HFFc6 (cell line): Measurements from ENCODE around the gene RNLS. TPM values are rescaled to one million over a fixed set of nuclear protein-coding genes. Genes with fewer than 3 reads are reported as not detected.

Experiments
- DNase-seq: peaks from one replicate; pipeline ENCODE4 v3.0.0-alpha.2; 2018
- H3K27ac Mint-ChIP-seq: 2 replicates; pipeline ENCODE4 v1.8.0; 2020; ENCODE audit warnings: mild to moderate bottlenecking, mixed read lengths
- H3K27me3 Mint-ChIP-seq: 2 replicates; pipeline ENCODE4 v1.8.0; 2021; ENCODE audit warnings: mild to moderate bottlenecking, moderate library complexity, mixed read lengths; ENCODE audit not compliant: insufficient read depth
- H3K36me3 Mint-ChIP-seq: 2 replicates; pipeline ENCODE4 v1.8.0; 2021; ENCODE audit warnings: low read depth, mixed read lengths
- H3K4me1 Mint-ChIP-seq: 2 replicates; pipeline ENCODE4 v1.8.0; 2020; ENCODE audit warnings: low read depth, mixed read lengths
- H3K4me3 Mint-ChIP-seq: 2 replicates; pipeline ENCODE4 v1.8.0; 2020; ENCODE audit warnings: mild to moderate bottlenecking, moderate library complexity, mixed read lengths
- H3K9me3 Mint-ChIP-seq: 2 replicates; pipeline ENCODE4 v1.8.0; 2020; ENCODE audit warnings: mild to moderate bottlenecking, mixed read lengths
- total RNA-seq, 6 experiments: library from RNA; stranded (reverse); fragmentation: NEBNext Ultra II Directional; extraction: Animal tissue kit (Norgen Biotek cat#: 25700); gene quantifications; 2 replicates in 1 of 6; 3 replicates in 5 of 6; pipeline ENCODE4 v1.2.3, GENCODE V29; 2021
- TF ChIP-seq, protein P1 (sequence below): fragments of 200-600 bp; sonication (generic); IDR thresholded peaks from 2 replicates; pipeline ENCODE4 v1.5.0; 2021; ENCODE audit warnings: antibody characterized with exemption, mild to moderate bottlenecking

RNLS gene
- total RNA-seq, 6 experiments from 2014 or later: 1.8 to 3.1 (median 2.4) TPM

DNA sequence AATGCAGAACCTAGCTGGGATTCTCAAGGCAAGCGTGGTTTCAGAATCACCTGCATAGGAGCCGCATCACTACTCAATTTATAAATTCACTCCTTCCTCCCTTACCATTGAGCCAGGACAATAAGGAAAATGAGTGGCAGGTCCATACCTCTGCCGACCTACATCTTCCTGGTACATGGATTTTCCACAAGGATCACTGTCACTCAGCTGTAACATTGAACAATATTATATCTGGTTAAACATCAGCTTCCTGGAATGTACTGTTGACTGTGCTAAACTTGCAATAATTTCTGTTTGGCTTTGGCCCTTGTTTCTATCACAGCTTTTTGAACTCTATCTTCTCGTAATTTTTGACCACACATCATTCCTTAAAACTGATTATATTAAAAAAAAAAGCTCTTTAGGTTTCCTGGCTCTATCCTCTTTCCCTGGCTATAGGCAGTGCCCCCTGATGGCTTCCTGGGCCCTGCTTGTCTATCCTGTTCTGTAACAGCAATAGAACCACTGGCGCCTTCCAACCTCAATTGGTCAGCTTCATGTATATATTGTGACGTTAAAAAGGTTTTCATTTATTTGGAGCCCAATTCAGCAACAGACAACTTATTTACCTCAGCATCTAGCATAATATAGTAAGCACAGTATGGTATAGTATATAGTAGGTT lies 59.2 kb downstream of the RNLS start:
- peaks cover 3% of the 10 kb centered on the region for H3K27me3 Mint-ChIP-seq
- no peak overlapping the region for H3K27ac Mint-ChIP-seq
- no peak for DNase-seq
- no peak overlapping the region for H3K4me3 Mint-ChIP-seq
- H3K4me1 Mint-ChIP-seq: peaks cover 22% of the 10 kb centered on the region
- no peaks in the 10 kb centered on the region for H3K36me3 Mint-ChIP-seq
- TF ChIP-seq, protein P1, sequence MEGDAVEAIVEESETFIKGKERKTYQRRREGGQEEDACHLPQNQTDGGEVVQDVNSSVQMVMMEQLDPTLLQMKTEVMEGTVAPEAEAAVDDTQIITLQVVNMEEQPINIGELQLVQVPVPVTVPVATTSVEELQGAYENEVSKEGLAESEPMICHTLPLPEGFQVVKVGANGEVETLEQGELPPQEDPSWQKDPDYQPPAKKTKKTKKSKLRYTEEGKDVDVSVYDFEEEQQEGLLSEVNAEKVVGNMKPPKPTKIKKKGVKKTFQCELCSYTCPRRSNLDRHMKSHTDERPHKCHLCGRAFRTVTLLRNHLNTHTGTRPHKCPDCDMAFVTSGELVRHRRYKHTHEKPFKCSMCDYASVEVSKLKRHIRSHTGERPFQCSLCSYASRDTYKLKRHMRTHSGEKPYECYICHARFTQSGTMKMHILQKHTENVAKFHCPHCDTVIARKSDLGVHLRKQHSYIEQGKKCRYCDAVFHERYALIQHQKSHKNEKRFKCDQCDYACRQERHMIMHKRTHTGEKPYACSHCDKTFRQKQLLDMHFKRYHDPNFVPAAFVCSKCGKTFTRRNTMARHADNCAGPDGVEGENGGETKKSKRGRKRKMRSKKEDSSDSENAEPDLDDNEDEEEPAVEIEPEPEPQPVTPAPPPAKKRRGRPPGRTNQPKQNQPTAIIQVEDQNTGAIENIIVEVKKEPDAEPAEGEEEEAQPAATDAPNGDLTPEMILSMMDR: no peak
- H3K9me3 Mint-ChIP-seq: no peaks in the 10 kb centered on the region

DNA sequence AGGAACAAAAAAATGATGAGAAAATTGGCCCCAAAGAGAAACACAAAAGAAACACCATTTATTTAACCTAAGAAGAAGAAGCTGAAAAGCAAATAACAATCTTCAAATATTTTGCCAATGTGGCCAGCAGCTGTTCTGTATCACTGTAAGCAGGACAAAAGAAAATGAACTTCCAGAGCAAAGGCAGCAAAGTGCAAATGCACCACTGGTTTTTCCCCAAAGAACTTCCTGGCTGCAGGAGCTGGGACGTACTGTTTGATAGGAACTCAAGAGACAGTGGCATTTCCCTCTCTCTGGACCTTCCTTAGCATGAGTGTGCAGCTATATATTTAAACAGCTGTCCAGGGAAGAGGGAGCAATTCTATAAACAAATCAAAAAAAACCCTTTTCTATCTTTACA lies 60.4 kb downstream of the RNLS start:
- no peak overlapping the region for H3K27ac Mint-ChIP-seq

DNA sequence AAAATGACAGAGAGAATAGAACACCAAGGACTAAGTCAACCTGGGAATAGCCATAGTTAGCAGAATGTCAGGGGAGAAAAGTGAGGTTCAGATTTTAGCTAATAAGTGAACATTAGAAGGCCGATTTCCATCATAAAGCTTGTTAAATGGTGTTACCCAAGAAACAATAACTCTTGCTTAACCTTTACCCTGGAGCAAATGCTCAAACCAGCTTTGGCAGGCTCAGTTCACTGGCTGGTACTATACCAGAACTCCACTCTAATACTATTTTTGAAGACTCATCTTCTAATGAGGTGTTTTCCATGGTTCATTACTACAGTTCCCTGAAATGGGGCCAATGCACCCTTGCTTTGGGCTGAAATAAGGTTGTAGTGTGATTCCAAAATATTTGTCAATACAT lies 61.3 kb downstream of the RNLS start:
- Mint-ChIP-seq H3K4me3 (no peak overlapping the region), H3K27ac (no peak overlapping the region), H3K9me3 (no peaks in the 10 kb centered on the region), H3K4me1 (peaks cover 10% of the 10 kb centered on the region), H3K36me3 (no peaks in the 10 kb centered on the region), H3K27me3 (peaks cover 3% of the 10 kb centered on the region)
- no peak for DNase-seq
- TF ChIP-seq, protein P1: no peak

More for the DNA sequence above, 60.4 kb downstream of the RNLS start:
- Mint-ChIP-seq H3K4me1 (peaks cover 13% of the 10 kb centered on the region), H3K27me3 (peaks cover 3% of the 10 kb centered on the region), H3K9me3 (no peaks in the 10 kb centered on the region), H3K36me3 (no peaks in the 10 kb centered on the region), H3K4me3 (no peak overlapping the region)
- TF ChIP-seq, protein P1: no peak
- no peak for DNase-seq

DNA sequence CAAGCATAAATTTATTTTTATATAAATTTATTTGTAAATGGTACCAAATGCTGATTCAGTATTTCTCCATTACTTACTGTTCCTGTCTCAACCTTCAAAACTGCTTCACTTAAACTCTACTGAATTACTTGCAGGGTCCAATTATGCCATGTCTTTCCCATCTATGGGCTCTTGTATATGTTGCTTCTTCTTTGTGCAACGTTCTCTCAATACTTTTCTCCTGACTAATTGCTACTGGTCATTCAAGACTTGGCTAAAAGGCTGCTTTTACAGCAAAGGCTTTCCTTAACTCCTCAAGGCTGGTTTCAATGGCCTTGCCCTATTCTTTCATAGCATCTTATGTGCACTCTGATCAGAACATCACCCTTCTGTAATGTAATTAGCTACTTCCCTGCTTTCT lies 67.9 kb downstream of the RNLS start:
- Mint-ChIP-seq H3K27me3 (no peaks in the 10 kb centered on the region), H3K36me3 (no peaks in the 10 kb centered on the region), H3K4me1 (peaks cover 12% of the 10 kb centered on the region), H3K9me3 (no peaks in the 10 kb centered on the region), H3K27ac (no peak overlapping the region), H3K4me3 (no peak overlapping the region)
- TF ChIP-seq, protein P1: no peak
- DNase-seq: peak; percentile 18

DNA sequence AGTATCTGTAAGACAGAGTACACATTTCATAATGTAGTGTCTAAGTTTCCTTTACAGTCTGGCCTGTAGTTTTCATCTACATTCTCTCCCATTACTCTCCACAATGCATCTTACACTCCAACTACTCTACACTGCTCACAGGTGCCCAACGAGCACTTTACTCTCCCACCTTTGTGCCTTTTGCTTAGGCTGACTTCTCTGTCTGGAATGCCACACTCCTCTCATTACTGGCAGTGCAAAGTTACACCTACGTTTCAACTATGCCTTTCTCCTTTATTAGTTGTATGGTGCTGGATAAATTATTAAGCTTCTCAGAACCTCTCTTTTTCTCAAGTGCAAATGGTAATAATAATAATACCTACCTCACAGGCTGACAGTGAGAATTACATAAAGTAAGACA lies 70.5 kb downstream of the RNLS start:
- TF ChIP-seq, protein P1: no peak
- no peaks in the 10 kb centered on the region for H3K9me3 Mint-ChIP-seq
- H3K27ac Mint-ChIP-seq: no peak overlapping the region
- peaks cover 12% of the 10 kb centered on the region for H3K4me1 Mint-ChIP-seq
- H3K4me3 Mint-ChIP-seq: no peak overlapping the region
- no peak for DNase-seq
- H3K27me3 Mint-ChIP-seq: no peaks in the 10 kb centered on the region
- no peaks in the 10 kb centered on the region for H3K36me3 Mint-ChIP-seq
